Spleen (tissue), 11 donors: ENCODE measurements around the gene DNAH17. TPM values are rescaled to one million over a fixed set of nuclear protein-coding genes. Genes with fewer than 3 reads are reported as not detected.

Experiments used
- DNase-seq: peaks from one replicate; pipeline ENCODE4 v3.0.0-alpha.2; 2020
- H3K27ac ChIP-seq, 8 donors: fragments of 200-600 bp; sonication (generic) in 7 of 8; 1 replicate in 4 of 8; 2 replicates in 4 of 8; pipeline versions ENCODE4 v1.5.0 to v1.8.0; 2016 to 2021; ENCODE audit warnings: inconsistent platforms in 4 of 8, mild to moderate bottlenecking in 4 of 8, moderate library complexity in 1 of 8
- H3K27me3 ChIP-seq, 7 donors: fragments of 200-600 bp; sonication (generic) in 6 of 7; replicated peaks in 1 of 7; 1 replicate in 4 of 7; 2 replicates in 3 of 7; pipeline versions ENCODE4 v1.5.0 to v1.8.0; 2016 to 2021; ENCODE audit warnings: inconsistent platforms in 3 of 7, mild to moderate bottlenecking in 1 of 7
- H3K36me3 ChIP-seq, 6 donors: fragments of 200-600 bp; sonication (generic) in 5 of 6; 1 replicate in 4 of 6; 2 replicates in 2 of 6; pipeline versions ENCODE4 v1.5.0 to v1.8.0; 2016 to 2021; ENCODE audit warnings: inconsistent platforms in 2 of 6
- H3K4me1 ChIP-seq, 6 donors: fragments of 200-600 bp; sonication (generic) in 5 of 6; 1 replicate in 3 of 6; 2 replicates in 3 of 6; pipeline versions ENCODE4 v1.5.0 to v1.8.0; 2016 to 2021; ENCODE audit warnings: inconsistent platforms in 3 of 6
- H3K4me3 ChIP-seq, 8 donors: fragments of 200-600 bp; sonication (generic) in 7 of 8; 1 replicate in 4 of 8; 2 replicates in 4 of 8; pipeline versions ENCODE4 v1.5.0 to v1.8.0; 2016 to 2021; ENCODE audit warnings: inconsistent platforms in 4 of 8, mild to moderate bottlenecking in 4 of 8, moderate library complexity in 2 of 8
- H3K9me3 ChIP-seq, 8 donors: fragments of 200-600 bp; sonication (generic) in 7 of 8; 1 replicate in 4 of 8; 2 replicates in 4 of 8; pipeline versions ENCODE4 v1.5.0 to v1.8.0; 2016 to 2021; ENCODE audit warnings: inconsistent platforms in 4 of 8
- POLR2A ChIP-seq, 3 donors: fragments of 450-650 bp; IDR thresholded peaks; one replicate each; pipeline ENCODE4 v1.5.1; 2017; ENCODE audit warnings: antibody characterized with exemption in 3 of 3, mild to moderate bottlenecking in 1 of 3
- POLR2AphosphoS5 ChIP-seq, 3 donors: sonication (generic); formaldehyde crosslinking; IDR thresholded peaks; one replicate each; pipeline ENCODE4 v1.5.1; 2017; ENCODE audit warnings: antibody characterized with exemption in 3 of 3
- WGBS, 5 donors: extraction: QIAGEN DNeasy Blood & Tissue Kit in 3 of 5; methylation state at CpG; one replicate each; pipeline versions ENCODE4 v1.1.5 to v1.1.7; 2013 to 2018; 5-methylcytosine and 5-hydroxymethylcytosine counted together
- intact Hi-C: fragments of 100-400 bp; cut with DNase I; formaldehyde crosslinking; loops from one replicate; pipeline ENCODE4 v1.15.0; 2023; ENCODE audit warnings: low total_unique reads
- polyA plus RNA-seq, 3 donors: library from polyadenylated mRNA; stranded (reverse); fragments of 200-250 nt; gene quantifications; one replicate each; pipeline ENCODE4 v1.2.1, GENCODE V29; 2013
- total RNA-seq, 7 donors: library from RNA; depleted of rRNA in 3 of 7; stranded (reverse); fragments of >200 nt in 3 of 7; fragmentation: NEBNext Ultra II Directional in 4 of 7; extraction: Animal tissue kit (Norgen Biotek cat#: 25700) in 4 of 7; gene quantifications; one replicate each; pipeline versions ENCODE4 v1.1.0 to v1.2.1, GENCODE V29; 2016 to 2021
- TF ChIP-seq, protein P1 (sequence below), 11 experiments: fragments of 200-600 bp in 7 of 11; fragments of 450-650 bp in 4 of 11; sonication (generic) in 4 of 11; IDR thresholded peaks in 8 of 11; conservative IDR thresholded peaks in 3 of 11; 1 replicate in 7 of 11; 2 replicates in 4 of 11; pipeline versions ENCODE4 v1.4.0 to v1.8.0; 2016 to 2021; ENCODE audit warnings: antibody characterized with exemption in 11 of 11, inconsistent platforms in 4 of 11, mild to moderate bottlenecking in 1 of 11
- donor health status: healthy with polysubstance abuse.
- donor health status: DM: no; HTN: no; CAD: no; lungs with moderate emphysema.
- donor health status: DM: no; HTN: no; CAD: no.
- donor health status: Bipolar disorder and iron deficiency.
- donor health status: healthy.
- donor health status: DM: no; HTN: no; CAD: no.
- donor health status: DM: yes; HTN: yes; CAD: no.

Gene DNAH17
- total and polyA plus RNA-seq, 10 donors: 0.06 to 1.0 (median 0.72) TPM; not detected in 1

DNA sequence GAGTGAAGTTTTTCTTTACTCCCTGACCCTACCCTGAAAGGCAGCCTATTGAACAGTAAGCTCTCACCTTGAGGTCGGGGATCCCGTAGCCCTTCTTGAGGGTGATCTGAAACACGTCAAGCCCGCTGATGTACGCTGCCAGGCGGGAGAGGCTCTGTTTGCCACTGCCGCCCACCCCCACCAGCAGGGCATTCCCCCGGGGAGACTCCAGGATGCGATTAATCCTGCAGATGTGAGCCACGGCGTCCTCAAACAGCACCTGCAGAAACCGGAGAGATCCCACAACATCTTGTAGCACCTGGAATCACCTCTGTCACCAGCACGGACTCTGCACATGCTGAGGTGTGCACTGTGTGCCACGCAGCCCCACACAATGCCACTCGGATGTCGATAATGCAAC is 102.0 kb downstream of the DNAH17 start:
- Histone ChIP-seq H3K4me3 (no peak overlapping the region), H3K27ac (peak overlapping the region in 1 of 8 donors; percentile 30), H3K27me3 (peaks cover 0 to 9% (median 0%) of the 10 kb centered on the region in 7 donors), H3K36me3 (no peaks in the 10 kb centered on the region), H3K4me1 (peaks cover 0 to 17% (median 0%) of the 10 kb centered on the region in 6 donors), H3K9me3 (no peaks in the 10 kb centered on the region)
- DNase-seq: no peak
- TF ChIP-seq POLR2A (IDR thresholded peaks at IDR 0.05): no peak
- TF ChIP-seq POLR2AphosphoS5 (IDR thresholded peaks at IDR 0.05): no peak
- TF ChIP-seq, protein P1, sequence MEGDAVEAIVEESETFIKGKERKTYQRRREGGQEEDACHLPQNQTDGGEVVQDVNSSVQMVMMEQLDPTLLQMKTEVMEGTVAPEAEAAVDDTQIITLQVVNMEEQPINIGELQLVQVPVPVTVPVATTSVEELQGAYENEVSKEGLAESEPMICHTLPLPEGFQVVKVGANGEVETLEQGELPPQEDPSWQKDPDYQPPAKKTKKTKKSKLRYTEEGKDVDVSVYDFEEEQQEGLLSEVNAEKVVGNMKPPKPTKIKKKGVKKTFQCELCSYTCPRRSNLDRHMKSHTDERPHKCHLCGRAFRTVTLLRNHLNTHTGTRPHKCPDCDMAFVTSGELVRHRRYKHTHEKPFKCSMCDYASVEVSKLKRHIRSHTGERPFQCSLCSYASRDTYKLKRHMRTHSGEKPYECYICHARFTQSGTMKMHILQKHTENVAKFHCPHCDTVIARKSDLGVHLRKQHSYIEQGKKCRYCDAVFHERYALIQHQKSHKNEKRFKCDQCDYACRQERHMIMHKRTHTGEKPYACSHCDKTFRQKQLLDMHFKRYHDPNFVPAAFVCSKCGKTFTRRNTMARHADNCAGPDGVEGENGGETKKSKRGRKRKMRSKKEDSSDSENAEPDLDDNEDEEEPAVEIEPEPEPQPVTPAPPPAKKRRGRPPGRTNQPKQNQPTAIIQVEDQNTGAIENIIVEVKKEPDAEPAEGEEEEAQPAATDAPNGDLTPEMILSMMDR (IDR thresholded peaks at IDR 0.05 in 8 of 11, conservative IDR thresholded peaks at IDR 0.05 in 3 of 11): no peak
- WGBS, 5 donors: 83 to 90% (median 87%) methylated on average over 10 to 16 of the region's 16 CpGs
- intact Hi-C loops: no loop called here

DNA sequence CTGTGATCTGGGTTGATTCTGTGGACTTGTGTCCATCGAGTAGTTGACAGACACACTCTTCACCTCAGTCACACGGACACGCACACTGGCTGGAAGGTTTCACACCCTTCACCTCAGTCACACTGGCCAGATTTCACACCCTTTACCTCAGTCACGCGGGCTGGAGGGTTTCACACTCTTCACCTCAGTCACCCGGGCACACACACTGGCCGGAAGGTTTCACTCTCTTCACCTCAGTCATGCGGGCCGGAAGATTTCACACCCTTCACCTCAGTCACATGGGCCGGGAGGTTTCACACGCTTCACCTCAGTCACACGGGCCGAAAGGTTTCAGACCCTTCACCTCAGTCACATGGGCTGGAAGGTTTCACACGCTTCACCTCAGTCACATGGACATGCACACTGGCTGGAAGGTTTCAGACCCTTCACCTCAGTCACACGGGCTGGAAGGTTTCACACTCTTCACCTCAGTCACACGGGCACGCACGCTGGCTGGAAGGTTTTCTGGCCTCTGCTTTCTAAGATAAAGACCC is 102.5 kb downstream of the DNAH17 start:
- Histone ChIP-seq H3K27ac (peak overlapping the region in 1 of 8 donors; percentile 30), H3K4me3 (no peak overlapping the region), H3K27me3 (peaks cover 0 to 9% (median 0%) of the 10 kb centered on the region in 7 donors), H3K4me1 (peaks cover 0 to 17% (median 0%) of the 10 kb centered on the region in 6 donors), H3K9me3 (no peaks in the 10 kb centered on the region), H3K36me3 (no peaks in the 10 kb centered on the region)
- intact Hi-C loops: no loop called here
- DNase-seq: no peak
- WGBS, 5 donors: 59 to 73% (median 70%) methylated on average over 16 to 18 of the region's 18 CpGs
- TF ChIP-seq POLR2AphosphoS5 (IDR thresholded peaks at IDR 0.05): no peak
- TF ChIP-seq, protein P1 (IDR thresholded peaks at IDR 0.05 in 8 of 11, conservative IDR thresholded peaks at IDR 0.05 in 3 of 11): no peak
- no peak for TF ChIP-seq POLR2A (IDR thresholded peaks at IDR 0.05)

DNA sequence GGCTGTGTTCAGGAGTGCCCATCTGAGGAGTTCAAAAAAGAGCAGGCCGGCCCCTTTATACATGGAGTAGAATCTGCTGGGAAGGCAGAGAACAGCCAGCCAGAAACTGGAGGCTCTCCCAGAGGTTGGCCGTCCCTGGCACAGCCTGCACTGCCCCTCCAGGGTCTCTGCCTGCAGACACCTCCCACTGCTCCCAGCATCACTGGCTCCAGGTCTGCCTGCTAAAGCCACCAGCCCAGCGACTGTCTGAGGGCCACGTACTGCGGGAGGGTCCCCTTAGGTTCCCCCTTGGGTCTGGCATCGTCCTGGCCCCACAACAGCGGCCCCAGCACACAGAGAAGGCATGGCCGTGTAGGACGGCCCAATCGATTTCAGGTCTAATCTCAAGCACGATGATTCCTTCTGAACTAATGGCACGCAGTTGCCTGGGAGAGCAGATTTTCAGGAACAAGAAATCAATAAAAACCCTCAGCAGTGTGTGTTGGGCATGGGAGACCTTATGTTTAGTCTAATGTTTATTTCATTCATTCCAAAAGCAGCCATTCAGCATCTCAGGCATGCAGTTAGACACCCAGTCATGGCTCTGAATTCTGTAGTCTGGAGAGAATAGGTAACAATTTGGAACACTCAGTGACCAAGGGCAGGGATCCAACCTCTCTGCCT is 103.1 kb downstream of the DNAH17 start:
- H3K4me3 ChIP-seq: no peak overlapping the region
- intact Hi-C loops: no loop called here
- 90 to 98% (median 93%) methylated on average over 5 to 12 of the region's 12 CpGs for WGBS, 5 donors
- TF ChIP-seq POLR2A (IDR thresholded peaks at IDR 0.05) (no peak), POLR2AphosphoS5 (IDR thresholded peaks at IDR 0.05) (no peak)
- TF ChIP-seq, protein P1 (IDR thresholded peaks at IDR 0.05 in 8 of 11, conservative IDR thresholded peaks at IDR 0.05 in 3 of 11): no peak
- DNase-seq: no peak
- peaks cover 0 to 5% (median 0%) of the 10 kb centered on the region in 8 donors for H3K9me3 ChIP-seq
- H3K36me3 ChIP-seq: no peaks in the 10 kb centered on the region
- H3K4me1 ChIP-seq: peaks cover 0 to 17% (median 0%) of the 10 kb centered on the region in 6 donors
- peak overlapping the region in 1 of 8 donors; percentile 30 for H3K27ac ChIP-seq
- peaks cover 0 to 9% (median 0%) of the 10 kb centered on the region in 7 donors for H3K27me3 ChIP-seq
